Measurements from ENCODE around the gene ATF7. TPM values are rescaled to one million over a fixed set of nuclear protein-coding genes. Genes with fewer than 3 reads are reported as not detected.
A peak's percentile ranks its signal among the peaks of the same experiment; 100 is the strongest.

ATF7 gene
- total and polyA plus RNA-seq, 2 of the 13 experiments (the other 11 are each of a cell fraction or from before 2014, with no cell fraction given) = 9.6 to 16.2 TPM

GRCh38 chr12:53617700-53618099 is 8.5 kb downstream of the ATF7 start (continued):
- no peak for TF ChIP-seq MTA1 (CRISPR knock-in tag; IDR thresholded peaks at IDR 0.05; ENCODE audit: borderline replicate concordance)

DNA sequence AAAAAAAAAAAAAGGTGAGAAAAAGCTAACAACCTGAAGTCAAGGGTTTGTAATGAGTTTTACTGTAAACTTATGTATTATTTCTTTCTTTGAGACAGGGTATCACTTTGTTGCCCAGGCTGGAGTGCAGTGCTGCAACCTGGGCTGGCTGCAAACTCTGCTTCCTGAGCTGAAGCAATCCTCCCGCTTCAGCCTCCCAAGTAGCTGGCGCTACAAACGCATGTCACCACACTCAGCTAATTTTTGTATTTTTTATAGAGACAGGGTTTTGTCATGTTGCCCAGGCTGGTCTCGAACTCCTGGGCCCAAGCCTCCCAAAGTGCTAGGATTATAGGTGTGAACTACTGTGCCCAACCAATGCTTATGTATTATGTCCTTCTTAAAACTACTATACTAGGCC is 9.2 kb downstream of the ATF7 start:
- in situ Hi-C loops (cut with HindIII; ENCODE audit: extremely low pct_ligation_motif_present, low pct_unique_long_range_greater_than_20kb) = no loop called here
- Histone ChIP-seq H3K4me3 (replicated peaks in 1 of 3; ENCODE audit: insufficient read depth in 1 of 3, low read depth in 2 of 3, low read length in 3 of 3) (no peak overlapping the region), H3K4me2 (ENCODE audit: low read depth, low read length) (no peak overlapping the region), H3K27me3 (ENCODE audit: control insufficient read depth in 1 of 2, insufficient read depth in 2 of 2, low read length in 2 of 2) (no peaks in the 10 kb centered on the region), H3K9me3 (ENCODE audit: low read length) (no peaks in the 10 kb centered on the region), H4K20me1 (ENCODE audit: insufficient read depth, low read length) (no peaks in the 10 kb centered on the region), H2AFZ (ENCODE audit: low read length) (no peak overlapping the region), H3K9ac (ENCODE audit: insufficient read depth, low read depth, low read length) (no peak overlapping the region), H3K79me2 (ENCODE audit: insufficient read depth, low read length) (peaks cover 41% of the 10 kb centered on the region), H3K4me1 (ENCODE audit: insufficient read depth, low read length) (no peaks in the 10 kb centered on the region), H3K27ac (ENCODE audit: extremely low read length, insufficient read depth, low read length) (no peak overlapping the region), H3K36me3 (replicated peaks in 1 of 2; ENCODE audit: control insufficient read depth in 1 of 2, insufficient read depth in 2 of 2, low read length in 2 of 2) (peaks cover 0 to 7% of the 10 kb centered on the region in 2 experiments; a peak in 2 of 5 replicates)
- no peak for FAIRE-seq
- no peak for TF ChIP-seq ZNF772 (CRISPR knock-in tag; IDR thresholded peaks at IDR 0.05)
- TF ChIP-seq ZBTB33 (CRISPR knock-in tag; IDR thresholded peaks at IDR 0.05) = peak; percentile 87
- ChIA-PET CTCF (ENCODE audit: low intra/inter-chr PET ratio, low total read pairs) (no interaction called here), POLR2A (interaction anchor here (1.1 kb wide), 1 partner anchor 59 kb away, joined by 3 read pairs; the partner anchor contains the start of gene ATP5MC2)
- BruUV-seq (replicated peaks) = no TSS peak
- 96% methylated on average over 4 of the region's 4 CpGs for WGBS (ENCODE audit: low lambda C conversion rate)
- DNase-seq (ENCODE audit: low spot score) = no peak
- no peak for ATAC-seq
- intact Hi-C loops (cut with micrococcal nuclease; ENCODE audit: unreplicated experiment) = no loop called here

GRCh38 chr12:53613821-53614220 is 12.4 kb downstream of the ATF7 start:
- Histone ChIP-seq H3K9me3 (ENCODE audit: low read length) (no peaks in the 10 kb centered on the region), H2AFZ (ENCODE audit: low read length) (no peak overlapping the region), H3K4me1 (ENCODE audit: insufficient read depth, low read length) (peaks cover 5% of the 10 kb centered on the region; the same call in 1 of the 2 replicates), H4K20me1 (ENCODE audit: insufficient read depth, low read length) (no peaks in the 10 kb centered on the region), H3K27ac (ENCODE audit: extremely low read length, insufficient read depth, low read length) (no peak overlapping the region), H3K79me2 (ENCODE audit: insufficient read depth, low read length) (peaks cover 20% of the 10 kb centered on the region), H3K36me3 (replicated peaks in 1 of 2; ENCODE audit: control insufficient read depth in 1 of 2, insufficient read depth in 2 of 2, low read length in 2 of 2) (peaks cover 0 to 7% of the 10 kb centered on the region in 2 experiments; a peak in 2 of 5 replicates), H3K4me3 (replicated peaks in 1 of 3; ENCODE audit: insufficient read depth in 1 of 3, low read depth in 2 of 3, low read length in 3 of 3) (no peak overlapping the region), H3K9ac (ENCODE audit: insufficient read depth, low read depth, low read length) (no peak overlapping the region), H3K27me3 (ENCODE audit: control insufficient read depth in 1 of 2, insufficient read depth in 2 of 2, low read length in 2 of 2) (no peaks in the 10 kb centered on the region), H3K4me2 (ENCODE audit: low read depth, low read length) (no peak overlapping the region)
- no peak for DNase-seq (ENCODE audit: low spot score)
- CTCF ChIA-PET (ENCODE audit: low intra/inter-chr PET ratio, low total read pairs) = no interaction called here
- in situ Hi-C loops (cut with HindIII; ENCODE audit: extremely low pct_ligation_motif_present, low pct_unique_long_range_greater_than_20kb) = no loop called here
- BruUV-seq (replicated peaks) = no TSS peak
- TF ChIP-seq TCF12 (IDR thresholded peaks at IDR 0.05) (no peak), TCF12 (CRISPR knock-in tag; IDR thresholded peaks at IDR 0.05) (no peak), ZNF264 (CRISPR knock-in tag; IDR thresholded peaks at IDR 0.05) (no peak), ISX (CRISPR knock-in tag; conservative IDR thresholded peaks at IDR 0.05) (no peak), POGZ (CRISPR knock-in tag; IDR thresholded peaks at IDR 0.05) (no peak), RBM22 (optimal IDR thresholded peaks at IDR 0.05; ENCODE audit: low read length) (no peak), SAFB2 (CRISPR knock-in tag; IDR thresholded peaks at IDR 0.05; ENCODE audit: borderline replicate concordance, low read depth) (no peak), NAIF1 (CRISPR knock-in tag; IDR thresholded peaks at IDR 0.05; ENCODE audit: borderline replicate concordance) (no peak)
- FAIRE-seq = no peak
- POLR2A ChIA-PET = interaction anchor here (1.9 kb wide), 1 partner anchor 12 kb away, joined by 6 read pairs; the partner anchor contains the start of gene ATF7
- intact Hi-C loops (cut with micrococcal nuclease; ENCODE audit: unreplicated experiment) = no loop called here
- no peak for ATAC-seq
- 95% methylated on average over 1 of the region's 1 CpG for WGBS (ENCODE audit: low lambda C conversion rate)

Data from HepG2 (cell line).